SK-N-MC (cell line): ENCODE data around the gene INPP5A.

ENCODE experiments used
- EZH2 ChIP-seq: fragments of 200-600 bp; sonication (generic); IDR thresholded peaks from one replicate; pipeline ENCODE4 v1.6.1; 2017; ENCODE audit warnings: antibody characterized with exemption
- FOXP2 ChIP-seq: optimal IDR thresholded peaks from 2 replicates; pipeline ENCODE3; 2011; ENCODE audit warnings: mild to moderate bottlenecking, moderate library complexity; ENCODE audit not compliant: insufficient read depth; ENCODE audit errors: extremely low read length, control extremely low read depth
- POLR2AphosphoS5 ChIP-seq: IDR thresholded peaks from 2 replicates; pipeline ENCODE4 v1.6.1; 2012; ENCODE audit warnings: mild to moderate bottlenecking, low read depth, low read length, borderline replicate concordance

DNA sequence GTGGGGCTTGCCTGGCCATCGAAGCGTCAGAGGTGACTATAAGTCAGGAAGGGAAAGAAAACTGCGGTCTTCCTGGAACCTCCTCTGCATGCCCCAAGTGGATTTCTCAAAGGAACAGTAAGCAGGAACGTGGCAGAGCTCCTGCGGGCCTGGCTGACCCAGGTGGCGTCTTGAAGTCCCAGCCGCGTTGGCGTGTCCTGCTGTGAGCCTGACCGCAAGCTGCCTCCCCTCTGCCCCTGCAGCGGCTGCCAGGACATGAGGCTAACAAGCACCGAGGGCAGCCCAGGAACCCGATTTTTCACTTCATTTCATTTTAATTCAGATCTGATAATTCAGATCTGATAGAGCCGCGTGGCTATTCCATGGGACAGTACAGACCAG lies 193.0 kb downstream of the INPP5A start:
- TF ChIP-seq EZH2, result no peak
- no peak for TF ChIP-seq POLR2AphosphoS5
- no peak for TF ChIP-seq FOXP2
